ENCODE measurements around the gene TDRKH.

DNA sequence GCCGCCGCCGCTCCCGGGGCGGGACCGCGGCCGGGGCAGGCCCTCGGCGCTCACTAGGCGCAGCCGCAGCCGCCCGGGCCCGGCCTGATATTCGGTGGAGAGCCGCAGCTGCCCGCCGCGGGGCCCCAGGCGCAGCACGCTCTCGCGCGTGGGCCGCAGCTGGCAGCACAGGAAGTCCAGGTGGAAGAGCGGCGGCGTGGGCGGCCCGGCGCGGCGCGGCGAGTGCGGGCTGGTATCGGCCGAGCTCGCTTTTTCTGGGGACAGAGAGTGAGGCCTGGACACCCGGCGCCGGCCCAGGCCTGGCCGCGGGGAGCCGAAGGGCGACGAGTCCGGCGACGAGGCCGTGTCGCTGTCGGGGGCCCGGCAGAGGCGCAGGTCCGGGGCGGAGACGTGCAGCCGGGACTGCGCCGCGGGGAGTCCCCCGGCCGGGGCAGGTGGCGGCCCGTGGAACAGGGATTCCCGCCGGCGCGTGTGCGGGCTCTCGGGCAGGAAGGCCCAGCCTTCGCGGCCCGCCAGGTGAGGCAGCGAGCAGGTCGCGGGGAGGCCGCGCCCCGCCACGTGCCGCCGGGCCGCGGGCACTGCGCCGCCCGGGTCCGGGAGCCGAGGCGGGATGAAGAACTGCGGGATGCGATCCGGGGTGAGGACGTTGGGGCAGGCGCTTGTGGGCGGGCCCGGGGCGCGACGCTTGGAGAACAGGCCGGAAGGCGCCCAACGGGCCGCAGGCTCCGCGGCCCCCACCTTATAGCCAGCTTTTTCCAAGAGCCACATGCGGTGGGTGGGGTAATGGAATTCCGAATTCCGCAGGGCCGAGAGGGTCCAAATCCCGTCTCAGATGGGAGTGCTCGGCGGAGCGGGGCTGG is 48.2 kb upstream of the TDRKH start:
- TF ChIP-seq, protein P1, sequence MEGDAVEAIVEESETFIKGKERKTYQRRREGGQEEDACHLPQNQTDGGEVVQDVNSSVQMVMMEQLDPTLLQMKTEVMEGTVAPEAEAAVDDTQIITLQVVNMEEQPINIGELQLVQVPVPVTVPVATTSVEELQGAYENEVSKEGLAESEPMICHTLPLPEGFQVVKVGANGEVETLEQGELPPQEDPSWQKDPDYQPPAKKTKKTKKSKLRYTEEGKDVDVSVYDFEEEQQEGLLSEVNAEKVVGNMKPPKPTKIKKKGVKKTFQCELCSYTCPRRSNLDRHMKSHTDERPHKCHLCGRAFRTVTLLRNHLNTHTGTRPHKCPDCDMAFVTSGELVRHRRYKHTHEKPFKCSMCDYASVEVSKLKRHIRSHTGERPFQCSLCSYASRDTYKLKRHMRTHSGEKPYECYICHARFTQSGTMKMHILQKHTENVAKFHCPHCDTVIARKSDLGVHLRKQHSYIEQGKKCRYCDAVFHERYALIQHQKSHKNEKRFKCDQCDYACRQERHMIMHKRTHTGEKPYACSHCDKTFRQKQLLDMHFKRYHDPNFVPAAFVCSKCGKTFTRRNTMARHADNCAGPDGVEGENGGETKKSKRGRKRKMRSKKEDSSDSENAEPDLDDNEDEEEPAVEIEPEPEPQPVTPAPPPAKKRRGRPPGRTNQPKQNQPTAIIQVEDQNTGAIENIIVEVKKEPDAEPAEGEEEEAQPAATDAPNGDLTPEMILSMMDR (IDR thresholded peaks at IDR 0.05): no peak
- TF ChIP-seq POLR2A (IDR thresholded peaks at IDR 0.05): no peak

All from breast epithelium (tissue), 3 donors.